ENCODE measurements around the gene NUAK2.

The NUAK2 gene

GRCh38 chr1:205258719-205259118 lies 62.8 kb downstream of the NUAK2 start:
- H3K4me3 ChIP-seq (ENCODE audit: low read depth, low read length), result no peak overlapping the region
- TF ChIP-seq CTCF (IDR thresholded peaks at IDR 0.05; ENCODE audit: low read depth, low read length), result no peak

DNA sequence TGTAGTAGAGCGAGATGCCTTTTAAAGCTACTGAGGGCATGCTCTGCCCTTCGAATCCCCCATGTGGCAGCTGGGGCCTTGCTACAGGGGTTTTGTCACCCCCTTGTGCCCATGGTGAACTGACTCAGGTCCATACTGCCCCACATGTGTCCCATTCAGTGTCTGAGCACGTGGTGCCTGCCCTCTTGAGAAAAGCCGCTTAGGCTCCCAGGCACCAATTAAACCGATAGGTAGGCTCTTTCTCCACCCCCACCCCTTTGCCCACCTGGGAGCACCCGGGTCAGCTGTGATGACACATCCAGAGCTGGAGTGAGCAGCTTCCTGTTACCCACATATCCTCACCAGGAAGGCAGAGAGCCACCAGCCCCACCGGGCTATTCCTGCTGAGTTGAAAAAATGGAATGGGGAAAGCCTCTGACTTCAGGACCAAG lies 63.3 kb downstream of the NUAK2 start:
- no peak overlapping the region for H3K4me3 ChIP-seq (ENCODE audit: low read depth, low read length)
- TF ChIP-seq CTCF (IDR thresholded peaks at IDR 0.05; ENCODE audit: low read depth, low read length), result no peak

- TF ChIP-seq CTCF (IDR thresholded peaks at IDR 0.05; ENCODE audit: low read depth, low read length), result no peak
- H3K4me3 ChIP-seq (ENCODE audit: low read depth, low read length), result no peak overlapping the region
These were observed 63.8 kb downstream of the NUAK2 start for GRCh38 chr1:205257735-205258134.

- no peak overlapping the region for H3K4me3 ChIP-seq (ENCODE audit: low read depth, low read length)
- TF ChIP-seq CTCF (IDR thresholded peaks at IDR 0.05; ENCODE audit: low read depth, low read length), result no peak
These were observed 64.5 kb downstream of the NUAK2 start for GRCh38 chr1:205256951-205257625.

DNA sequence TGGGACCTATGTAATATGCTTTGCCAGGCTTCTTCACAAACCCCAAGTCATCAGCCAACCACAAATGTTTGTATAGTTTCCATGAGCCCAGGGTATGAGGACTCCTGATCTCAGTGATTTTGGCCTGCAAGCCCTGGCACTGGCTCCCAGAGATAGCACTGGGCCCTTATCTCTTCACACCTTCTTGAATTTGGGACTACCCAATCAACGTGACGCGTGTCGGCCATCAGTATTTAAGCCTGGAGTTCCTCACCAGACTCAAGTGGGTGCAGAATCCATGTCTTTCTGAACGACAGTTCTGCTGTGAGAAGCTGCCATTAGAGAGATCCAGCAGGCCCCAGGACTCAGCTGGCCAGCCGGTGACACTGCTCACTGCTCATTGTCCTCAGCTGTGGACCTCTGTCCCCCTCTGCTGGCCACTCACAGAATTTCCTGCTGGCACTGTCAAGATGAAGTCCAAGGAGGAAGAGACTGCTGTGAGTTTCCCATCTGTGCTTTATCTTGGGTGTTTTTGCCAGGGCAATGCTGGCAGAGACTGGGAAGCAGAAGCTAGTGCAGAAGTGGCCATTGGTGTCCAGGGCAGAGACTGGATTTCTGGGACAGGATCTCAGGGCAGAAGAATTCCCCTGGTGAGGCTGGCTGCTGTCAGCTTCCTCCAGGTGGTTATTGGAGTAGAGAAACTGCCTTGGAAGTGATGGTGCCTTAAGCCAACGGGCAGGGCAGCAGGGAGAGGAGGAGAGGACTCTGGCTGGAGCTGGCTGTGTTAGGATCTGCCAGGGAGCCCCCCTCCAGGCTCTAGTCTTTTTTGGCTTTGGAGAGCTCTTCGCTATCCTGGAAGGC lies 65.4 kb downstream of the NUAK2 start:
- TF ChIP-seq CTCF (IDR thresholded peaks at IDR 0.05; ENCODE audit: low read depth, low read length), result peak; percentile 94

More for the DNA sequence above, 65.4 kb downstream of the NUAK2 start:
- H3K4me3 ChIP-seq (ENCODE audit: low read depth, low read length), result no peak overlapping the region
